Uterus (tissue), 4 donors: ENCODE results near the gene BTBD17. TPM values are rescaled to one million over a fixed set of nuclear protein-coding genes. Genes with fewer than 3 reads are reported as not detected.

ENCODE experiments used
- DNase-seq, 2 donors: peaks; one replicate each; pipeline ENCODE4 v3.0.0-alpha.2; 2019 to 2020
- H3K27ac ChIP-seq, 2 donors: fragments of 200-600 bp; sonication (generic); 1 replicate in 1 of 2; 2 replicates in 1 of 2; pipeline ENCODE4 v1.5.1; 2016 to 2018
- H3K27me3 ChIP-seq, 2 donors: fragments of 200-600 bp; sonication (generic); one replicate each; pipeline ENCODE4 v1.5.1; 2018 to 2019; ENCODE audit warnings: control low read depth in 1 of 2
- H3K36me3 ChIP-seq, 2 donors: fragments of 200-600 bp; sonication (generic); one replicate each; pipeline ENCODE4 v1.5.1; 2019; ENCODE audit warnings: control low read depth in 1 of 2
- H3K4me1 ChIP-seq, 2 donors: fragments of 200-600 bp; sonication (generic); one replicate each; pipeline ENCODE4 v1.5.1; 2018 to 2019; ENCODE audit warnings: control low read depth in 1 of 2
- H3K4me3 ChIP-seq, 2 donors: fragments of 200-600 bp; sonication (generic); 1 replicate in 1 of 2; 2 replicates in 1 of 2; pipeline ENCODE4 v1.5.1; 2018 to 2019; ENCODE audit warnings: mild to moderate bottlenecking in 1 of 2
- H3K9me3 ChIP-seq, 2 donors: fragments of 200-600 bp; sonication (generic); one replicate each; pipeline ENCODE4 v1.5.1; 2019; ENCODE audit warnings: control low read depth in 1 of 2
- CTCF ChIP-seq, 4 experiments: fragments of 200-600 bp in 2 of 4; fragments of 450-650 bp in 2 of 4; sonication (generic) in 2 of 4; IDR thresholded peaks; one replicate each; pipeline ENCODE4 v1.5.1; 2016 to 2019; ENCODE audit warnings: antibody characterized with exemption in 4 of 4, mild to moderate bottlenecking in 2 of 4, moderate library complexity in 1 of 4
- POLR2A ChIP-seq, 2 donors: fragments of 450-650 bp; IDR thresholded peaks; one replicate each; pipeline ENCODE4 v1.6.1; 2016; ENCODE audit warnings: antibody characterized with exemption in 2 of 2, mild to moderate bottlenecking in 1 of 2, moderate library complexity in 1 of 2
- intact Hi-C: fragments of 100-400 bp; cut with DNase I; formaldehyde crosslinking; loops from one replicate; pipeline ENCODE4 v1.15.1; 2023; ENCODE audit warnings: low total_unique reads
- total RNA-seq, 4 donors: library from RNA; depleted of rRNA in 3 of 4; stranded (reverse); fragments of >200 nt in 3 of 4; gene quantifications; one replicate each; pipeline versions ENCODE4 v1.1.0 to v1.2.4, GENCODE V29; 2014 to 2023
- donor health status: DM: yes; HTN: yes; CAD: no.

The BTBD17 gene
- total RNA-seq, 4 donors from 2014 or later, result 0.14 TPM; not detected in 3

- H3K27ac ChIP-seq, result no peak overlapping the region
- no peak overlapping the region for H3K4me3 ChIP-seq
- H3K4me1 ChIP-seq, result no peaks in the 10 kb centered on the region
- no peaks in the 10 kb centered on the region for H3K27me3 ChIP-seq
- TF ChIP-seq CTCF (IDR thresholded peaks at IDR 0.05) (no peak), POLR2A (IDR thresholded peaks at IDR 0.05) (no peak)
- no peak for DNase-seq
- intact Hi-C loops, result no loop called here
- no peaks in the 10 kb centered on the region for H3K9me3 ChIP-seq
- no peaks in the 10 kb centered on the region for H3K36me3 ChIP-seq
These were observed 23.5 kb upstream of the BTBD17 start for GRCh38 chr17:74385201-74385600.

- H3K4me1 ChIP-seq, result peaks cover 0 to 5% of the 10 kb centered on the region in 2 donors
- no peaks in the 10 kb centered on the region for H3K9me3 ChIP-seq
- H3K4me3 ChIP-seq, result no peak overlapping the region
- intact Hi-C loops, result no loop called here
- TF ChIP-seq POLR2A (IDR thresholded peaks at IDR 0.05) (no peak), CTCF (IDR thresholded peaks at IDR 0.05) (no peak)
- H3K27ac ChIP-seq, result no peak overlapping the region
- H3K36me3 ChIP-seq, result no peaks in the 10 kb centered on the region
- DNase-seq, result no peak
- H3K27me3 ChIP-seq, result no peaks in the 10 kb centered on the region
These were observed 21.5 kb upstream of the BTBD17 start for GRCh38 chr17:74383141-74383540.

- Histone ChIP-seq H3K4me1 (peaks cover 0 to 5% of the 10 kb centered on the region in 2 donors), H3K36me3 (no peaks in the 10 kb centered on the region), H3K27me3 (no peaks in the 10 kb centered on the region), H3K4me3 (no peak overlapping the region), H3K9me3 (no peaks in the 10 kb centered on the region), H3K27ac (peak overlapping the region in 1 of 2 donors; percentile 49)
- DNase-seq, result no peak
- intact Hi-C loops, result no loop called here
- TF ChIP-seq POLR2A (IDR thresholded peaks at IDR 0.05) (no peak), CTCF (IDR thresholded peaks at IDR 0.05) (no peak)
These were observed 19.5 kb upstream of the BTBD17 start for GRCh38 chr17:74380959-74381808.

GRCh38 chr17:74380086-74380958, 18.7 kb upstream of the BTBD17 start:
- no peaks in the 10 kb centered on the region for H3K9me3 ChIP-seq
- no peak overlapping the region for H3K4me3 ChIP-seq

More at GRCh38 chr17:74380086-74380958, 18.7 kb upstream of the BTBD17 start:
- intact Hi-C loops, result no loop called here
- no peak for DNase-seq
- TF ChIP-seq POLR2A (IDR thresholded peaks at IDR 0.05) (no peak), CTCF (IDR thresholded peaks at IDR 0.05) (no peak)
- Histone ChIP-seq H3K27ac (peak overlapping the region in 1 of 2 donors; percentile 49), H3K36me3 (no peaks in the 10 kb centered on the region), H3K27me3 (no peaks in the 10 kb centered on the region), H3K4me1 (peaks cover 0 to 5% of the 10 kb centered on the region in 2 donors)
